Kidney epithelial cell (primary cell): Measurements from ENCODE around the gene SUMO3. TPM values are rescaled to one million over a fixed set of nuclear protein-coding genes. Genes with fewer than 3 reads are reported as not detected.

ENCODE experiments used
- DNase-seq: peaks from one replicate; pipeline ENCODE4 v3.0.0-alpha.2; 2010; ENCODE audit warnings: low read depth
- H3K27me3 ChIP-seq: 2 replicates; pipeline ENCODE4 v1.6.0; 2011; ENCODE audit warnings: low read length; ENCODE audit not compliant: control insufficient read depth, insufficient read depth
- H3K36me3 ChIP-seq: 2 replicates; pipeline ENCODE4 v1.5.1; 2011; ENCODE audit warnings: low read length; ENCODE audit not compliant: control insufficient read depth, insufficient read depth
- H3K4me3 ChIP-seq: 2 replicates; pipeline ENCODE4 v1.5.1; 2011; ENCODE audit warnings: low read depth, mild to moderate bottlenecking, control low read depth, low read length
- total RNA-seq: library from RNA; depleted of rRNA; stranded (reverse); fragments of >200 nt; gene quantifications from 2 replicates; pipeline ENCODE4 v1.2.3, GENCODE V29; 2015
- TF ChIP-seq, protein P1 (sequence below): IDR thresholded peaks from 2 replicates; pipeline ENCODE4 v1.5.1; 2011; ENCODE audit warnings: mild to moderate bottlenecking, moderate library complexity, low read length, control low read depth, inconsistent platforms; ENCODE audit not compliant: insufficient read depth, poor library complexity, severe bottlenecking

SUMO3 gene
- total RNA-seq, 1 donor from 2014 or later = 61.7 TPM

DNA sequence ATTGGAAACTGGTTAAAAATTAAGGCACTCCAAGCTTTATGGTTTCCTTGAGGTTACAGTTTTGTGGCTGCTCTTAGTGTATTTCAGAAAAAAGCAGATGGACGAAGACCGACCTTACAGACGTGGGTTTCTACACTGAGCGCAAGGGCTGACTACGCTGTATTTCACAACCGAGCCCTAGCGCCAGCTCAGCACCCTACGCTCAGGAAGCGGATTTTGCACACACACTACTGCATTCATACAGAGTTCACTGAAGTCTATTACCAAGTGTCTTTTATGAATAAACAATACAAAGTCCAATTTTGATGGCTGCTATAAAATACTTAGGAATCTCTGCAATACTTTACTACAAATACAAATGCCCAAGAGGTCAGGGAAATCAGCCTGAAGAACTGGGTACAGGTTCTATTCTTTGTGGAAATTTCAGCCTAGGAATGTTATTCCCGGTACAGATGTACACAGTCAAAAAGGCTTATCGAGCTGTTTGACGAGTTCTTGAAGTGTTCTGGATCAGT lies 31.8 kb upstream of the SUMO3 start:
- H3K27me3 ChIP-seq = peaks cover 5% of the 10 kb centered on the region
- TF ChIP-seq, protein P1, sequence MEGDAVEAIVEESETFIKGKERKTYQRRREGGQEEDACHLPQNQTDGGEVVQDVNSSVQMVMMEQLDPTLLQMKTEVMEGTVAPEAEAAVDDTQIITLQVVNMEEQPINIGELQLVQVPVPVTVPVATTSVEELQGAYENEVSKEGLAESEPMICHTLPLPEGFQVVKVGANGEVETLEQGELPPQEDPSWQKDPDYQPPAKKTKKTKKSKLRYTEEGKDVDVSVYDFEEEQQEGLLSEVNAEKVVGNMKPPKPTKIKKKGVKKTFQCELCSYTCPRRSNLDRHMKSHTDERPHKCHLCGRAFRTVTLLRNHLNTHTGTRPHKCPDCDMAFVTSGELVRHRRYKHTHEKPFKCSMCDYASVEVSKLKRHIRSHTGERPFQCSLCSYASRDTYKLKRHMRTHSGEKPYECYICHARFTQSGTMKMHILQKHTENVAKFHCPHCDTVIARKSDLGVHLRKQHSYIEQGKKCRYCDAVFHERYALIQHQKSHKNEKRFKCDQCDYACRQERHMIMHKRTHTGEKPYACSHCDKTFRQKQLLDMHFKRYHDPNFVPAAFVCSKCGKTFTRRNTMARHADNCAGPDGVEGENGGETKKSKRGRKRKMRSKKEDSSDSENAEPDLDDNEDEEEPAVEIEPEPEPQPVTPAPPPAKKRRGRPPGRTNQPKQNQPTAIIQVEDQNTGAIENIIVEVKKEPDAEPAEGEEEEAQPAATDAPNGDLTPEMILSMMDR = no peak
- peaks cover 7% of the 10 kb centered on the region for H3K36me3 ChIP-seq
- H3K4me3 ChIP-seq = no peak overlapping the region
- no peak for DNase-seq

DNA sequence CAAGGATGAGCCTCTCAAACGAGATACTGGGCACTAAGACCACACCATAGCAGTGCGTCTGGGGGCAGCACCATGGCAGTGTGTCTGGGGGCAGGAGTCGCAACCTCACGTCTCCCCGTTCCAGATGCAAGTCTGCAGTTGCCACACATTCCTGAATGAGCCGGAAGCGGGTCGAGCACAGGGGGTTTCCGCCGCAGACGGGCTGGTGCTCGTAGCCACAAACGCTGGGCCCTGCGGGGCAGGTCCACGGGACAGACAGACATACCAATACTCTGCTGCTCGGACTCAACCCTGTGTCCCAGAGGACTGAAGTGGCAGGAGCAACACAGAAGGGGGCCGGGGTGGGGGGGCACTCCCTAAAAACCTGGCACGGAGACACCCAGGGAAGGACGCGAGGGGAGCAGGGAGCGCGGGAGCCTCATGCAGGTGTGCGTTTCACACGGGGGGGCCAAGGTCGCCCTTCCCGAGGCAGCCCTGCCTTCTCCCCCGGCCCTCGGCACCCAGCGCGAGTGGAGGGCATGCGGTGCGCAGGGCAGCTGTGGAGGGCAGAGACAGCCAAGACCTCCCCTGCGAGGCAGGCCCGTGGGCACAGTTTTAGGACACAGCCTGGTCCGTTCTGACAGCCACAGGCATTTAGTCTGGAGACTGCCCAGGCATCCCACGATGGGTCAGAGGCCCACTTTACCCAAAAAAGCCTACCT lies 31.1 kb upstream of the SUMO3 start:
- TF ChIP-seq, protein P1 = no peak
- DNase-seq = no peak
- peaks cover 9% of the 10 kb centered on the region for H3K27me3 ChIP-seq
- no peak overlapping the region for H3K4me3 ChIP-seq
- peaks cover 7% of the 10 kb centered on the region for H3K36me3 ChIP-seq

DNA sequence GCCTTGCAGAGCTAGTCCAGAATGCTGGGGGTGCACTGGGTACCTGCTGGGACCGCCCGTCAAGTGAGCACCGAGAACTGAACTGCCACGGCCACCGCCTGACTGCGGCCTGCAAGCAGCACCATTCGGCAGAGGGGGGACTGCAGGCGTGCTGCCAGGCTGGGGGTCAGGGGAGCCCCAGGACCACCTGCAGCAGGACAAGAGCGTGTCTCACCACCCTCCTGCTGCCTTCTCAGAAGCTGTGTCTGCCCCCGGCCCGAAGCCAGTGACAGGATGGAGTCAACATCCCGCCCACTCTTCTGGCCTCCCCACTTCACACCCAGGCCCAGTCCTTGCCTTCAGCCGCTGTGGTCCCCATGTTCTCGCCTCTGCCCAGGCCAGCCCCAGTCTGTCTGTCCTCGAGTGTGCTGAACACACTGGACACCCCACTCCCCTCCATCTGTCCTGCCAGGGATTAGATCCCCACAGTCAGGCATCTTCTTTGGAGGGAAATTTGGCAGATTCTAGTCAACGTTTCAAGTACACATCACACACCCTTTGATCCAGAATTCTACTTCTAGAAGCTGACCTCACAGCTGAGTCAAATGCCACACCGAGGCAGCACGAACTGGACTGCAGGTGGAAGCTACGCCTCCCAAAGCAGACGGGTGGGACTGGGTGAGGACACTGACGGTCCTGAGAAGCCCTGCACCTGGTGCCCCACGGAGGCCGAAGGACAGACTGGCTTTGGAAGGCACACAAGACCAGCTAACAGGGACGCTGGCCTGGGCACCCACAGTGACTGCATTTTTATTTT lies 29.6 kb upstream of the SUMO3 start:
- TF ChIP-seq, protein P1 = no peak
- DNase-seq = no peak
- H3K4me3 ChIP-seq = no peak overlapping the region
- peaks cover 6% of the 10 kb centered on the region for H3K36me3 ChIP-seq
- H3K27me3 ChIP-seq = peaks cover 14% of the 10 kb centered on the region

DNA sequence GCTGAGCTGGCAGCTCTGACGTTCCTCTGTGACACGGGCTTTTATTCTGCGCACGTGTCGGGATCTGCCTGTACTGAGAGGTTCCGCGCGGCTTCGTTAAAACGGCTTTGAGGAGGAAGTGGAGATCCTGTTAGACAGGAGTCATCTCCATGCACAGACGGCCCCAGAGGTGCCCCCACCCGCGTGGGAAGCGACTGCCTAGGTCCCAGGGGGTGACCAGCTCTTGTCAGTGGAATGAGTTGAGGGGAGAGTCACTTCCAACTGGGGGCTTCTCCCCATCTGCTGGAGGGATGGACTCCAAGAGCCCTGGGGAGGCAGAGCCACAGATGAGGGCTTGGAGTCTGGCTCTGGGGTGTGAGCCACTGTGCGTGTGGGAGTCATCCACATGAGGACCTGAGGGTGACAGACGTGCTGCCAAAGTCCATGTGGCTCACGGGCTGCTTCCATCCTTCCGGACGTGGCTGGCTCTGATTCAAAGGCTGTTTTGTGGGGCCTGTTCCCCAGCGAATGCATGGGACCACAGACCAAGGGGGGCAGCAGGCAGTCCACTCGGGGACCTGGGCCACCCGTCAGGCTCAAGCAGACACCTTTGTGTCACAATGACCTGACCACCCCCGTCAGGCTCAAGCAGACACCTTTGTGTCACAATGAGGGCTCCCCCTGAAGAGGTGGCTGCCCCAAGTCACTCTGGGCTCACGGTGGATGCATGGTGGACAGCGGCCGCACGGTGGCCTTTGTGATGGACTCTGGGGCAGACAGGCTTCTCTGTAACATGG lies 28.8 kb upstream of the SUMO3 start:
- H3K4me3 ChIP-seq = no peak overlapping the region

DNA sequence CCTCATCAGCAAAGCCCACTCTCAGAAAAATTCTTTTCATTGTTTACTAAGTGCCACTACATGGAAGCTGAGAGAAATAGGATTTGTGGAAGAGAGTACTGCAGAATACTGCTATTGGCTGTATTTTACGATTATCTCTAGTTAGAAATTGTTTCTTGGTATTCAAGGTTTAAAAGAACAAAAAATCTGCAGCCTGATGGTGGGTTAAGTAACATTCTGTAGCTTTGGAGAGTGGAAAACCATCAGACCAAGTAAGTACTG lies 28.3 kb upstream of the SUMO3 start:
- H3K36me3 ChIP-seq = peaks cover 6% of the 10 kb centered on the region
- DNase-seq = no peak
- TF ChIP-seq, protein P1 = no peak
- no peak overlapping the region for H3K4me3 ChIP-seq
- H3K27me3 ChIP-seq = peaks cover 19% of the 10 kb centered on the region

More for the DNA sequence above, 28.8 kb upstream of the SUMO3 start:
- DNase-seq = no peak
- H3K27me3 ChIP-seq = peaks cover 16% of the 10 kb centered on the region
- peaks cover 6% of the 10 kb centered on the region for H3K36me3 ChIP-seq
- TF ChIP-seq, protein P1 = no peak
